Stimulated activated CD8-positive, alpha-beta memory T cell treated with anti-CD3 and anti-CD28 coated beads, Interleukin-7, amount 100 ng/mL, for 48 hours (primary cell): Measurements from ENCODE around the gene NCAPG2.
"Not testable (repeated sequence)": the region's sequence is repeated elsewhere in the genome, so short reads cannot be mapped to it uniquely, and the experiment has no call there.

Experiments
- DNase-seq, 2 donors: peaks; one replicate each; pipeline ENCODE4 v3.0.0-alpha.2; 2020; ENCODE audit warnings: low read depth in 1 of 2; ENCODE audit errors: extremely low read depth in 1 of 2

NCAPG2 gene

DNA sequence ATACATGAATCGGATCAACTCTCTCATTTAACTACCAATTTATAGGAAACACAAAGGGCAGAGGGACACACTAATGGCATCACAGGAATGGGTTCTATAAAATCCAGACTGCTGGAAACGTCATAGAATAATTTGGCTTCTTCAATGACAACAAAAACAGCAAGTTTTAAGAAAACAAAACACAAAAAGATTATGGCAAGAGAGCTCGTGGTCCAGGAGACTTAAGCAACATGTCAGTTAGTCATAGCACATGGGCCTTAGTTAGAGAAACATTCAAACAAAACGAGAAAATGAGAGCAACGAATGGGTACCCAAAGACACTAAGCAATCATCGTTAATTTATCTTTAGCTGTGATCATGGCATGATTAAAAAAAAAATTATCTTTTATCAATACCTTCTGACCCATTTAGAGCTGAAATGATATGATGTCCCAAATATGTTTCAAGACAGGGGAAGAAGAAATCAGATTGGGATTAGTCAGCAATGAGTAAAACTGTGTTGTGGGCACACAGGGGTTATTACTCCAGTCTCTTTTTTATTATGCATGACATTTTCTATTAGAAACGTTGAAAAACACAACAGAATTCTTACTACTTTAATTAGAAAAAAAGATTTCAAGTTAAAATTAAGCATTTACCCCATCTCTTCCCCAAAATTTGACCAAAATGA is 28.3 kb downstream of the NCAPG2 start:
- no peak for DNase-seq

DNA sequence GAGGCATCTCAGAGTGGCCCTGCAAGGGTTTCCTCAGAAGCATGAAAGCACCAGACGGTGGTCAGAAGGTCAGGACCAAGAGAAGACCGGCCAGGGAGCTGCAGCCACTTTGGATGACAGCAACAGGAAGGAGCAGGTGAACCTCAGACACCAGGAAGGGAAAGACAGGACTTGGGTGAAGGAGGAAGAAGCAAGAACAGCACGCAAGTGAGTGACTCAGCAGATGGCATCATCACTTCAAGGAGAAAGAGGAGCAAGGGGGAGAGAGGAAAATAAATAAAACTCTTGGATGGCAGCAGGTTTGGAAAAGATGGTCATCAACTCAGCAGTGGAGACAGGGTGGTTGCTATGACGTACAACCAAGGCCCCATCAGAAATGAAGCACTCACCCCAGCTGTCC is 31.6 kb downstream of the NCAPG2 start:
- no peak for DNase-seq

GRCh38 chr7:158668086-158668485 is 36.5 kb downstream of the NCAPG2 start:
- not testable (repeated sequence) for DNase-seq

GRCh38 chr7:158666966-158667678 is 37.5 kb downstream of the NCAPG2 start:
- not testable (repeated sequence) for DNase-seq

DNA sequence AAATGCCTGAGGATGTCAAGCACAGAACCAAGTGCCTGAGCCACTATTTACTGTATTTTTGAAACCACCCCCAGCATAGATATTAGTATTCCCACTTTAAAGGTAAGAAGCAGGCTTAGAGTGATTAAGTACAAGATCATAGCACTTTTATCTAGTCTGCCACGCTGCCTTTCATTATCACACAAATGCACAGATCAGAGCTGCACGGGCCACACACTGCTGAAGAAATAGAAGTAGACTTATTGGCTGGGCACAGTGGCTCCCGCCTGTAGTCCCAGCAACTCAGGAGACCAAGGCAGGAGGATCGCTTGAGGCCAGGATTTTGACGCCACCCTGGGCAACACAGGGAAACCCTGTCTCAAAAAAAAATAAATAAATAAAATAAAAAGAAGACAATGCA is 38.2 kb downstream of the NCAPG2 start:
- no peak for DNase-seq

DNA sequence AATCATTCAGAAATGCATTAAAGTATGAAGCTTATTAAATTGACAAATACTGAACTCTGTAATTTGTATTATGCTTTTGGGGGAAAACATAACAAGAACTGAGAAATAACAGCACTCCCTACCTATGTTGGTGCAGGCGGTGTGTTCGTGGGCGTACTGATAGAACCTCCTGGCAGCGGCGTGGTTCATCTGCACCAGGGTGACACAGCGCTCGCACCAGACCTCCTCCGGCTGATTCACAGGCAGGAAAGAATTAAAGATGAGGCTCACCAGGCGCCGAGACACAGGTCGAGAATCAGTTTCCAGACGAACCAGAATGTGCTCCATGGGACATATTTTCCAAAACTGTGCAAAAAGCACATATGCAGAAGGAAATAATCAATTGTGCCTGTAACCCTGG is 40.2 kb downstream of the NCAPG2 start:
- DNase-seq, result no peak

GRCh38 chr7:158663428-158663741 is 41.2 kb downstream of the NCAPG2 start:
- DNase-seq, result no peak

- no peak for DNase-seq
These were observed 41.8 kb downstream of the NCAPG2 start for GRCh38 chr7:158662610-158663427.

DNA sequence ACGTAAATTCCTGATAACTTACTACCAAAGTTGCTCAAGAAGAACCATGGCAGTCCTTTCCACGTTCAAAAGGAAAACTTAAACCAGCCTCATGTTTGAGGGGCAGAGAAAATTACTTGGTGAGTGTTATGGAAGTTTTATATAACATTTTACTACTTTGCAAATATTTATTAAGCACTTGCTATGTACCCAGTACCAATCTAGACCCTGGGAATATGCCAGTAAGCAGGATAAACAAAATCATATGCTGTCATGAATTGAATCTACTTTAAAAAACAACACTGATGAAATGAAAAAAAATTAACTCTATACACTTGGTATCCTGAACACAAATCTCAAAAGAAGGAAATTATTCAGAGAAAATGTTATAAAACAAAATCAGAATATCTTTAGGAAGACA is 46.1 kb downstream of the NCAPG2 start:
- DNase-seq, result no peak

GRCh38 chr7:158657189-158657746 is 47.3 kb downstream of the NCAPG2 start:
- DNase-seq, result no peak

DNA sequence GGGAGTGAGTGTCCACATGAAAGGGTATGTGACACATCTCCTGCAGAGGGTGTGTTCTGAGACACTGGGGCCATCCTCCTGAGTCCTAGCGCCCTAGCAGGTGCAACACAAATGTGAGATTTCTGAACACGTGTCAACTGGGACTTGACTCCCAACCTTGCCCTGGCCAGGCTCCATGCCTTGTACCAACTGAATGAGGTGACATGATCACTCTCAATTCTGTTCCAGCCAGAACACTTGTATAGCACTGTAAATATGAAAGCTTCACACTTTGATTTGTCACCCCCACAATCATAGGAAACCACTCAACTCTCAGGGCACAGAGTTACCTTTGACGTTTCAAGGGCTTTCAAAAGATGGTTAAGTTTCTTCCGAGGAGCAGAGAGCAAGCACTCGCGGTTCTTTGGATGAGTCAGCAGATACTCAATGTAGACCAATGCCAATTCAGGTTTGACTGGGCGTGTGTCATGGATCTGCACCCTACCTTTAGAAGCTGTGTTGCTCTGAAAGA is 48.6 kb downstream of the NCAPG2 start:
- DNase-seq, result peak; percentile 17 to 77

- DNase-seq, result no peak
These were observed 49.1 kb downstream of the NCAPG2 start for GRCh38 chr7:158655507-158655906.

- DNase-seq, result no peak
These were observed 52.5 kb downstream of the NCAPG2 start for GRCh38 chr7:158651968-158652565.

DNA sequence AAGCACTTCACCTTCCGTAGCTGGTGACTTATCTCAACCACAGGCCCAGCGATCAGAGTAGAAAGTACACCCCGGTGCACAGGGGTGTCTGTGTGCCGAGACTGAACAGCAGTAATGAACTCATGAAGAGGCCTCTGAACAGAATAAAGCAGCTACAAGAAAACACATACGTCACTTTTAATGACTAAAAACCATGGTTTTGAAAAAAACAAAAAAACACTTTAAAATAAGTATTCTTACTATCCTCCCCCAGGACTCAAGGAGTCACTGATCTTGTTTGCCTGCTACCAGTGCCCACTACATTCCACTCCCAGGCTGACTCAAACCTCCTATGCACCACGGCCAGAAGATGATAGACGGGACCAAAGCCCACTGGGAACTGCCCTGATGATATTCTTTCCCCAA is 53.8 kb downstream of the NCAPG2 start:
- DNase-seq, result peak in 1 of 2 donors; percentile 9

- no peak for DNase-seq
These were observed 55.3 kb downstream of the NCAPG2 start for GRCh38 chr7:158649279-158649678.

DNA sequence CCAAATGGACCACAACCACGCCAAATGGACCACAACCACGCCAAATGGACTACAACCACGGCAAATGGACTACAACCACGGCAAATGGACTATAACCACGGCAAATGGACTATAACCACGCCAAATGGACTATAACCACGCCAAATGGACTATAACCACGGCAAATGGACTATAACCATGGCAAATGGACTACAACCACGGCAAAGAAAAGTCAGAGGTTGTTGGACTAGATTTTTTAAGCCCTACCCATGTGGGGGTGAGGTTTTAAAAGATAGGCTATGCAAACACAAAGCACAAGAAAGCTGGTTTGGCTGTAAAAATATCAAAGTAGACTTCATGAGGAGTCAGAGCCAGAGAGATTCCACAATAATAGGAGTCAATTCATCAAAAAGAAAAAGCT is 55.8 kb downstream of the NCAPG2 start:
- DNase-seq, result no peak

DNA sequence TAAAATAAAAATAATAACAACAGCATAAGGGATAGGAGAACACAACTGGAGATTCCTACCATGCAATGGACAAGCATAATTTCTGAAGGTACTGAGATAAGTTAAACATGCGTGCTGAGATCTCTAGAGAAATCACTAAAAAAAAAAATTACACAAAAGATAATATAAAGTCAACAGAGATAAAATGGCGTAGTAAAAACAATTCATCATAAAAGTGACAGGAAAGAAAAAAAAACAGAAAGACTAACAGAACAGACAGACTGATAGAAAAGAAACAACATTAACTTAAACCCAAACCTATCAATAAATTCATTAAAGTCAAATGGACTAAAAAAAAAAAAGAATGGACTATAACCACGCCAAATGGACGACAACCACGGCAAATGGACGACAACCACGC is 56.4 kb downstream of the NCAPG2 start:
- no peak for DNase-seq

DNA sequence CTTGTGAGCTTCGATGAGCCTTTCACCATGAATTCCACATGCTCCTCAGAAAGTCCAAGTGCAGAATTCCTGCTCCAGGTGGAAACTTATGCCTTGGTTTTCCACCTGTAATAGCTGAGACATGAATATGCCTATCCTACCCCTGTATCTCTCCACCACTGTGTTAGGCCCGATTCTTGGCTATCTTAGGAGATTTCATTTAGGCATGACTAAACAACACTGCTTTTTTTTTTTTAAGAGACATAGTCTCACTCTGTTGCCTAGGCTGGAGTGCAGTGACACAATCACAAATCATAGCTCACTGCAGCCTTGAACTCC is 57.2 kb downstream of the NCAPG2 start:
- no peak for DNase-seq

GRCh38 chr7:158646766-158647474 is 57.7 kb downstream of the NCAPG2 start:
- no peak for DNase-seq

DNA sequence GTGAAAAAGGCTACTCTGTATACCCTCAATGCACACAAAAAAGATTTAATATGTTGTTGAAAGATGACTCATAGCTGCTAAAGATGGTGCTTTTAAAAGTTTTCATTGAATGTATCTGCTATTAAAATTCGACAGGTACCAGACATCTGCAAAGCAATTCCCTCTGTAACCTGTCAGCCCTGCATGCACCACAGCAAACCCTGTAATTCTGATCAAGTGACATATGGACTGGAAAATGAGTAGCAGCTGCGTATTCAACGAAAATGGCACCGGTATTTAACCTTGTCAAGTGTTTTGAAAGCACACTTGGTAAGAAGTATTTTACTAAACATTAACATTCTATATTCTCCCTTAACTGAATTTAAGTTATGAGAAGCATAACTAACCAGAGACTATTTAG is 58.8 kb downstream of the NCAPG2 start:
- no peak for DNase-seq

DNA sequence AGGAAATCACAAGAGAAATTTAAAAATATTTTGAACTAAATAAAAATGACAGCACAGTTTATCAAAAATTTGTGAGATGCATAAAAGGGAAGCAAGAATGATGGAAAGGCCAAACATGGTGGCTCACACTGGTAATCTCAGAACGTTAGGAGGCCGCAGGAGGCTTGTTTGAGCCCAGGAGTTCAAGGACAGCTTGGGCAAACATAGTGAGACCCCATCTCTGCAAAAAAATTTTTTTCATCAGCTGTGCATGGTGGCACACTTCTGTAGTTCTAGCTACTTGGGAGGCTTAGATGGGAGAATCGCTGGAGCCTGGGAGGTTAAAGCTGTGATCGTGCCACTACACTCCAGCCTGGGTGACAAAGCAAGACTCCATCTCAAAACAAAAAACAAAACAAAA is 62.5 kb downstream of the NCAPG2 start:
- no peak for DNase-seq
